ENCODE measurements around the gene CEPT1.

CEPT1 gene

DNA sequence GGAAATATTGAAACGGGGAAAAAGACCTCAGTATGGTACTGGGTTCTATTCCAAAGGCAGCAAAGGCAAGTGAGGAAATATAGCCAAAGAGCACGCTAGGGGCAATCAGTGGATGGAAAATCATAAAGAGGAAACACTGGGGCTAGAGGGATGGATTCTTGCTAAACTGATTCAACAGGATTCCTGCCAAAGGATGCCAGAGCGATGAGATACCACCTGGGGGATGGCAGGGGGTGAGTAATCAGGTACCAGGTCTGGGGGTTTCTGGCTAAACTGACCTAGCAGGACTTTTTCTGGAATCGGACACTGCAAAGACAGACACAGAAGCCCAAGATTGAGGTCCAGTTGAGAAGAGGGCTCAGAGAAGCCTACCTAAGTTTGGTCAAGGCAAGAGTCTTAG is 94.2 kb downstream of the CEPT1 start:
- peak; percentile 5 for DNase-seq

All from T1000 (cell line).